Vagina (tissue), 2 donors: Measurements from ENCODE around the gene CAMKK1.

Experiments
- CTCF ChIP-seq, 3 experiments: fragments of 450-650 bp in 2 of 3; fragments of 200-600 bp in 1 of 3; sonication (generic) in 1 of 3; IDR thresholded peaks; one replicate each; pipeline ENCODE4 v1.5.1; 2017 to 2019; ENCODE audit warnings: antibody characterized with exemption in 3 of 3, mild to moderate bottlenecking in 2 of 3, moderate library complexity in 2 of 3
- POLR2A ChIP-seq, 2 donors: fragments of 450-650 bp; IDR thresholded peaks; one replicate each; pipeline ENCODE4 v1.6.1; 2017; ENCODE audit warnings: antibody characterized with exemption in 2 of 2, mild to moderate bottlenecking in 2 of 2, moderate library complexity in 2 of 2

- TF ChIP-seq CTCF (IDR thresholded peaks at IDR 0.05) (no peak), POLR2A (IDR thresholded peaks at IDR 0.05) (no peak)
Measured at GRCh38 chr17:3887804-3888203, 5.0 kb downstream of the CAMKK1 start.
